IPS DF 6.9 (cell line): ENCODE measurements around the gene SPAAR.

Source experiments
- DNase-seq: peaks from one replicate; pipeline ENCODE4 v3.0.0-alpha.2; 2013; ENCODE audit warnings: low read depth, low spot score
- H3K27ac ChIP-seq: one replicate; pipeline ENCODE4 v1.5.1; 2013; ENCODE audit warnings: low read length, control low read depth
- H3K27me3 ChIP-seq: 2 replicates; pipeline ENCODE4 v1.6.1; 2013; ENCODE audit warnings: mild to moderate bottlenecking, low read length; ENCODE audit not compliant: control insufficient read depth, insufficient read depth
- H3K36me3 ChIP-seq: 2 replicates; pipeline ENCODE4 v1.6.1; 2013; ENCODE audit warnings: low read length; ENCODE audit not compliant: control insufficient read depth, insufficient read depth
- H3K4me1 ChIP-seq: 2 replicates; pipeline ENCODE4 v1.6.1; 2013; ENCODE audit warnings: low read length; ENCODE audit not compliant: control insufficient read depth, insufficient read depth
- H3K4me3 ChIP-seq: 2 replicates; pipeline ENCODE4 v1.5.1; 2013; ENCODE audit warnings: mild to moderate bottlenecking, low read length
- H3K9me3 ChIP-seq: 2 replicates; pipeline ENCODE4 v1.6.1; 2013; ENCODE audit warnings: low read length, inconsistent platforms; ENCODE audit not compliant: control insufficient read depth, insufficient read depth
- WGBS: extraction: QIAGEN DNeasy Blood & Tissue Kit; methylation state at CpG from one replicate; pipeline ENCODE4 v1.1.7; 2013; ENCODE audit warnings: mixed read lengths, missing lambda C conversion rate; ENCODE audit not compliant: insufficient read length, insufficient coverage; 5-methylcytosine and 5-hydroxymethylcytosine counted together

Gene SPAAR

GRCh38 chr9:35903049-35903448 lies 6.2 kb upstream of the SPAAR start:
- no peak overlapping the region for H3K4me3 ChIP-seq
- H3K36me3 ChIP-seq: no peaks in the 10 kb centered on the region
- WGBS: no CpG with 5 or more reads among the region's 3 CpGs
- peaks cover 5% of the 10 kb centered on the region for H3K4me1 ChIP-seq
- no peak overlapping the region for H3K27ac ChIP-seq
- no peaks in the 10 kb centered on the region for H3K9me3 ChIP-seq
- H3K27me3 ChIP-seq: no peaks in the 10 kb centered on the region
- DNase-seq: no peak

- Histone ChIP-seq H3K9me3 (no peaks in the 10 kb centered on the region), H3K36me3 (no peaks in the 10 kb centered on the region), H3K4me3 (no peak overlapping the region), H3K4me1 (peaks cover 8% of the 10 kb centered on the region), H3K27me3 (no peaks in the 10 kb centered on the region), H3K27ac (no peak overlapping the region)
- no peak for DNase-seq
- no CpG with 5 or more reads among the region's 8 CpGs for WGBS
Measured at GRCh38 chr9:35904338-35904737, 5.0 kb upstream of the SPAAR start.

- H3K4me1 ChIP-seq: peaks cover 8% of the 10 kb centered on the region
- no peak for DNase-seq
- WGBS: no CpG with 5 or more reads among the region's 8 CpGs
Measured at GRCh38 chr9:35905051-35905781, 4.1 kb upstream of the SPAAR start.

GRCh38 chr9:35905912-35906679 lies 3.2 kb upstream of the SPAAR start, which contains the start of gene HRCT1:
Gene HRCT1 (plus strand): TSS chr9:35906202. CDS start chr9:35906288, 86 bp downstream.
- H3K4me3 ChIP-seq: no peak within 1 kb of the TSS
- H3K9me3 ChIP-seq: no peaks in the 10 kb centered on the region
- no peaks in the 10 kb centered on the region for H3K27me3 ChIP-seq
- WGBS: no CpG with 5 or more reads among the region's 30 CpGs
- no peaks in the 10 kb centered on the region for H3K36me3 ChIP-seq
- DNase-seq: no peak
- peaks cover 11% of the 10 kb centered on the region for H3K4me1 ChIP-seq
- no peak within 1 kb of the TSS for H3K27ac ChIP-seq

More at GRCh38 chr9:35905051-35905781, 4.1 kb upstream of the SPAAR start:
- H3K9me3 ChIP-seq: no peaks in the 10 kb centered on the region
- H3K36me3 ChIP-seq: no peaks in the 10 kb centered on the region
- no peaks in the 10 kb centered on the region for H3K27me3 ChIP-seq
- H3K27ac ChIP-seq: no peak overlapping the region
- H3K4me3 ChIP-seq: no peak overlapping the region

GRCh38 chr9:35906923-35907699 lies 2.2 kb upstream of the SPAAR start:
- no peak for DNase-seq
- Histone ChIP-seq H3K9me3 (no peaks in the 10 kb centered on the region), H3K36me3 (no peaks in the 10 kb centered on the region), H3K27me3 (no peaks in the 10 kb centered on the region), H3K27ac (no peak overlapping the region), H3K4me1 (peaks cover 11% of the 10 kb centered on the region), H3K4me3 (no peak overlapping the region)
- no CpG with 5 or more reads among the region's 14 CpGs for WGBS

GRCh38 chr9:35907711-35908503 lies 1.4 kb upstream of the SPAAR start:
- H3K4me3 ChIP-seq: no peak overlapping the region
- H3K36me3 ChIP-seq: no peaks in the 10 kb centered on the region
- H3K4me1 ChIP-seq: peaks cover 11% of the 10 kb centered on the region
- peak; percentile 61 for DNase-seq
- no CpG with 5 or more reads among the region's 13 CpGs for WGBS
- H3K9me3 ChIP-seq: no peaks in the 10 kb centered on the region
- H3K27ac ChIP-seq: no peak overlapping the region
- no peaks in the 10 kb centered on the region for H3K27me3 ChIP-seq

- H3K36me3 ChIP-seq: no peaks in the 10 kb centered on the region
- H3K27me3 ChIP-seq: no peaks in the 10 kb centered on the region
- no CpG with 5 or more reads among the region's 9 CpGs for WGBS
- DNase-seq: no peak
- no peak overlapping the region for H3K4me3 ChIP-seq
- peaks cover 11% of the 10 kb centered on the region for H3K4me1 ChIP-seq
- no peak overlapping the region for H3K27ac ChIP-seq
- H3K9me3 ChIP-seq: no peaks in the 10 kb centered on the region
Measured at GRCh38 chr9:35908504-35909125, 675 bp upstream of the SPAAR start.

GRCh38 chr9:35909687-35910612 lies 660 bp downstream of the SPAAR start:
- H3K27me3 ChIP-seq: no peaks in the 10 kb centered on the region
- no peak overlapping the region for H3K4me3 ChIP-seq
- H3K36me3 ChIP-seq: no peaks in the 10 kb centered on the region
- H3K27ac ChIP-seq: no peak overlapping the region
- no peak for DNase-seq
- peaks cover 11% of the 10 kb centered on the region for H3K4me1 ChIP-seq
- no CpG with 5 or more reads among the region's 34 CpGs for WGBS
- no peaks in the 10 kb centered on the region for H3K9me3 ChIP-seq
